HG03045 (cell line): ENCODE results near the gene ECI1.

ENCODE experiments used
- ATAC-seq: cut with Tn5 transposase; IDR thresholded peaks from one replicate; pipeline ENCODE4 v1.9.1; 2021; ENCODE audit warnings: mild to moderate bottlenecking, moderate library complexity; ENCODE audit not compliant: unreplicated experiment

Gene ECI1

DNA sequence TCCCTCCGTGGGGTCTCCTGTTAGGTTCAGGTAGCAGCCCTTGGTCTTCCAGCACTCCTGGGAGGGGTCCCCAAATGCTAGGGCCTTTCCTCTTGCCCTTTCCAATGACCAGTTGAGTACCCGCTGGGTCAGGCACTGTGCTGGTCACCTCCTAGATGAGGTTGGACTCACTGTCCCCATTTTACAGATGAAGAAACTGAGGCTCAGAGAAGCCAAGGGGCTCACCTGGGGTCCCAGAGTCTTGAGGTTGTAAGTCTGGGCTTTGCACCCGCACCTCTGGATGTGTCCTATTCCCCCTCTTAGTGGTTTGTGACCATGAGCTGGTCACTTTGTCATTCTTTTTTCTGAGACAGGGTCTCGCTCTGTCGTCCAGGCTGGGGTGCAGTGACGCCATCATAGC lies 53.6 kb downstream of the ECI1 start:
- no peak for ATAC-seq

DNA sequence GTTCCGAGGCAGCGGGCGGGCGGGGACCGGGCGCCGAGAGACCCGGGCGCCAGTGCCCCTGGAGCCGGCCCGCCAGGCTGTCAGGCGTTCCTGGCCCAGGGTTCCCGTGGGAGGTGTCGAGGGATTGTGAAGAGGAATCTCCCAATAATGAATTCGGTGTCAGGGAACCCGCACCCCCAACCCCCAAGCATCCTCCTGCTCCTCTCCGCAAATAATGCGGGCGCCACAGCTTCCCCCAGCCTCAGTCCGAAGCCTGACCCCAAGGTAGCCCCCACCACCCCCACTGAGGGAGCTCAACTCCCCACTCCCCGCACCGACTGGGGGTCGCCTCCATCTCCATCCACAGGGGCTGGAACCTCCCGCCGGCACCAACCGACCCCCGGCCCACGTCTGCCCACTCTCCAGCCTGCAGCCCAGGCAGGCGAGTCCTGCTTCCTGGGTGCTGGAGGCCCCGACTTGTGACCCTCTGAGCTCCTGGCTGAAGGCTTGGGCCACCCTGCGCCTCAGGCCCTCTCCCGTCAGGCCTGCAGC lies 54.3 kb downstream of the ECI1 start:
- no peak for ATAC-seq

GRCh38 chr16:2196162-2196980 lies 55.0 kb downstream of the ECI1 start, which contains the start of gene CASKIN1:
TSS of gene CASKIN1 (minus strand) at chr16:2196605. CDS start at chr16:2196432, 173 bp downstream.
- ATAC-seq = no peak

DNA sequence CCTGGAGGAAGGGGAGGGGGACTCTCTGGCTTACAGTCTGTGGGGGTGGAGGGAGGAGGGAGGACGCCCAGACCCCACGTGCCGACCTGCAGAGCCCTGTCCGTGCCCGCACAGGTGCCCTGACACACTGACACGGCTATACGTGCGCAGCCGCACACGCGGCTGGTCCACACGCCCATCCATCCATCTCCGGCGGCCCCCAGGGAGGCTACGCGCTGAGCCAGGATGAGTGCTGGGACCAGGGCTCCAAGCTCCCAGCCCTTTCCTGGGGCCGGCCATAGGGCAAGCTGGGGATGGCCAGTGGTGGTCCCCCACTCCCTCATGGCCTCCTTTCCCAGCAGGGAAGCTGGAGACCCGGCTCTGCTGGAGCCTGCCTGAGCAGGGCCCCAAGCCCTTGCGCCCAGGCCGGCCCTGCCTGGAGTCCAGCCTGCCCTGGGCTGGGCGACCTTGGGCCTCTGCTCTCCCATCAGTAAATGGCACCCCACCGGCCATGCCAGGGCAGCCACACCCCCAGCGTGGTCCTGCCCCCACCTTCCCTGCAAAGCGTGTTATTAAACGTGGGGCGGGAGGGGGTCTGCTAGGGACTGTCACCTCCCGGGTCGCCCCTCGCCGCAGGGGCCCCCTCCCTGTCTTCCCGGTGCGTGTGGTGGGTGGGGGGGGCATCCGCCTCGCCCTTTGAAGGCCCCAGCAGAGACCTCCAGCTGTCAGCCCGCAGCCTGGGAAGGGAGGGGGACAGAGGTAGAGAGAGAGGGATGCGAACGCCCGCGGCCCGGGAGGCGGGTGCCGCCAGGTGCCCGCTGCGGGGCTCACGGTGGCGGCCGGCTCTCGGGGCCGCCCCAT lies 55.8 kb downstream of the ECI1 start:
- ATAC-seq = no peak

GRCh38 chr16:2194852-2195321 lies 56.5 kb downstream of the ECI1 start:
- no peak for ATAC-seq

- no peak for ATAC-seq
Observed at GRCh38 chr16:2194166-2194834, 57.1 kb downstream of the ECI1 start.

DNA sequence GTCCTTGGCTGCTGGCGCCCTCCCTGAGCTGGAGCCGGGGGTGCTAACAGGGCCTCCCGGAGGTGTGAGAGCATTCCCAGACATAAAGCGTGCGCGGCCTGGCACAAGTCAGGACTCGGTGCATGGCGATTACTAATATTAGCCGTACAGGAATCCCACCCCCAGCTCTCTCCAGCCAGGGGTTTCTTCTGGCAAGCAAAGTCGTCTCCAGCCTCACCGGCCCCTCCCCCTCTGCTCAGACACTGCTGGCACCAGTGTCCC lies 60.0 kb downstream of the ECI1 start:
- ATAC-seq = no peak

GRCh38 chr16:2190659-2191445 lies 60.5 kb downstream of the ECI1 start:
- no peak for ATAC-seq

DNA sequence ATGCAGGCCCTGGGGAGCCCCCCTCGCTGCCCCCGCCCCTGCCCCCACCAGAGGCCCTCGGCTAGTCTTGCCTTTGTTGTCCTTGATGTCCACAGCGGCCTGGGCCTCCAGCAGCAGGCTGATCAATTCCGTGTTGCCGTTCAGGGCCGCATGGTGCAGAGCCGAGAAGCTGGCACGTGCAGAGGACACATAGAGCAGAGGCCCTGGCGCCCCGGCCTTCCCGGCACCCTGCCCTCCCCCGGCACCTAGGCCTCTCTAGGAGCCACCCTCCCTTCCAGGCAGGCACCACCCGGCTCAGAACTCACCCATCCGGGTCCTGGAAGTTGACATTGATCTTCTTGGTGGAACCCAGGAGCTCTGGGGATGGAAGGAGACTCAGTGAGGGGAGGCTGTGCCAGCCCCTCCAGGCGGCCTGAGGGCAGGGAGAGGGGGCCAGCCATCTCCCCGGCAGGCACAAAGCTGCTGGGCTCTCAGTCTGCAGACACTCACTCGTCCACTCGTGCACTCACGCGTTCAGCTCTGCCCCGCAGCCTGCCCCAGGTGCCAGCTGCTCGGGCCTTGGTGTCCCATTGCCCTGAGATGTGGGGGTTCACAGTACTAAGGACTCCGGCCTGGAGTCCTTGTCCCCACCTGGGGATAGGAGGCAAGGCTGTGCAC lies 61.3 kb downstream of the ECI1 start:
- no peak for ATAC-seq
